Neural cell (in vitro differentiated cells): Measurements from ENCODE around the gene ITGA2B. TPM values are rescaled to one million over a fixed set of nuclear protein-coding genes. Genes with fewer than 3 reads are reported as not detected.

Experiments
- H2AFZ ChIP-seq: fragments of 200-600, 300-800 bp; sonication (generic), shearing (Covaris generic); 2 replicates; pipeline ENCODE4 v1.6.0; 2014; ENCODE audit warnings: low read depth, mild to moderate bottlenecking, antibody characterized with exemption, low read length, moderate library complexity
- H3F3A ChIP-seq: fragments of 200-600 bp; shearing (Covaris generic); 2 replicates; pipeline ENCODE4 v1.6.1; 2016; ENCODE audit warnings: mild to moderate bottlenecking, moderate library complexity, mixed read lengths, antibody characterized with exemption, low read length; ENCODE audit not compliant: insufficient read depth, poor library complexity, severe bottlenecking
- H3K27ac ChIP-seq: fragments of 200-600, 300-800 bp; sonication (generic), shearing (Covaris generic); 2 replicates; pipeline ENCODE4 v1.5.1; 2014; ENCODE audit warnings: mild to moderate bottlenecking, low read length, moderate library complexity
- H3K27me3 ChIP-seq: fragments of 300-800, 200-600 bp; sonication (generic), shearing (Covaris generic); 2 replicates; pipeline ENCODE4 v1.6.0; 2014; ENCODE audit warnings: mild to moderate bottlenecking, low read depth, low read length, moderate library complexity; ENCODE audit not compliant: insufficient read depth
- H3K36me3 ChIP-seq: fragments of 300-800, 200-600 bp; sonication (generic), shearing (Covaris generic); 2 replicates; pipeline ENCODE4 v1.5.1; 2014; ENCODE audit warnings: mild to moderate bottlenecking, antibody characterized with exemption, low read length, moderate library complexity; ENCODE audit not compliant: insufficient read depth
- H3K4me2 ChIP-seq: fragments of 300-800, 200-600 bp; sonication (generic), shearing (Covaris generic); 2 replicates; pipeline ENCODE4 v1.6.0; 2014; ENCODE audit warnings: mild to moderate bottlenecking, low read length
- H3K4me3 ChIP-seq: fragments of 300-800, 200-600 bp; sonication (generic), shearing (Covaris generic); 2 replicates; pipeline ENCODE4 v1.5.1; 2014; ENCODE audit warnings: mild to moderate bottlenecking, low read length, moderate library complexity
- H3K79me2 ChIP-seq: fragments of 200-600 bp; shearing (Covaris generic); replicated peaks from 2 replicates; pipeline ENCODE4 v1.6.0; 2014; ENCODE audit warnings: mild to moderate bottlenecking, low read length, moderate library complexity; ENCODE audit not compliant: insufficient read depth
- H3K9ac ChIP-seq: fragments of 300-800, 200-600 bp; sonication (generic), shearing (Covaris generic); 2 replicates; pipeline ENCODE4 v1.6.1; 2016; ENCODE audit warnings: mild to moderate bottlenecking, low read length, mixed read lengths
- H3K9me2 ChIP-seq: fragments of 200-600 bp; shearing (Covaris generic); 2 replicates; pipeline ENCODE4 v1.6.1; 2016; ENCODE audit warnings: mild to moderate bottlenecking, low read length, mixed read lengths; ENCODE audit not compliant: insufficient read depth
- H3K9me3 ChIP-seq: fragments of 200-600, 300-800 bp; sonication (generic), shearing (Covaris generic); 2 replicates; pipeline ENCODE4 v1.6.1; 2016; ENCODE audit warnings: mild to moderate bottlenecking, mixed run types, low read length, moderate library complexity, mixed read lengths
- H4K20me1 ChIP-seq: fragments of 200-600 bp; shearing (Covaris generic); 2 replicates; pipeline ENCODE4 v1.6.1; 2016; ENCODE audit warnings: mild to moderate bottlenecking, mixed run types; ENCODE audit not compliant: insufficient read depth
- EP300 ChIP-seq: fragments of 450-650 bp; conservative IDR thresholded peaks from 2 replicates; pipeline ENCODE4 v1.6.1; 2014; ENCODE audit warnings: antibody characterized with exemption, mild to moderate bottlenecking, moderate library complexity; ENCODE audit not compliant: poor library complexity, severe bottlenecking
- EZH2 ChIP-seq: fragments of 200-600, 300-800 bp; shearing (Covaris generic), sonication (generic); IDR thresholded peaks from 2 replicates; pipeline ENCODE4 v1.6.1; 2014; ENCODE audit warnings: antibody characterized with exemption, low read length, borderline replicate concordance, mild to moderate bottlenecking; ENCODE audit not compliant: insufficient read depth, poor library complexity, severe bottlenecking
- MXI1 ChIP-seq: fragments of 450-650 bp; conservative IDR thresholded peaks from 2 replicates; pipeline ENCODE4 v1.6.1; 2014; ENCODE audit warnings: antibody characterized with exemption, mild to moderate bottlenecking; ENCODE audit not compliant: poor library complexity, severe bottlenecking
- POLR2AphosphoS5 ChIP-seq: IDR thresholded peaks from 2 replicates; pipeline ENCODE4 v1.6.1; 2012
- RAD21 ChIP-seq: fragments of 450-650 bp; conservative IDR thresholded peaks from 2 replicates; pipeline ENCODE4 v1.6.1; 2014; ENCODE audit warnings: antibody characterized with exemption, mild to moderate bottlenecking, moderate library complexity
- REST ChIP-seq: IDR thresholded peaks from 2 replicates; pipeline ENCODE4 v1.6.1; 2012; ENCODE audit warnings: borderline replicate concordance
- SMC3 ChIP-seq: fragments of 450-650 bp; conservative IDR thresholded peaks from 2 replicates; pipeline ENCODE4 v1.6.1; 2014; ENCODE audit warnings: antibody characterized with exemption, mild to moderate bottlenecking, moderate library complexity; ENCODE audit not compliant: poor library complexity
- TAF1 ChIP-seq: IDR thresholded peaks from 2 replicates; pipeline ENCODE4 v1.6.1; 2012; ENCODE audit warnings: low read depth
- polyA plus RNA-seq: library from polyadenylated mRNA; depleted of rRNA; stranded (reverse); fragments of >200 nt; gene quantifications from 2 replicates; pipeline ENCODE4 v1.2.3, GENCODE V29; 2014
- TF ChIP-seq, protein P1 (sequence below): fragments of 450-650 bp; IDR thresholded peaks from 2 replicates; pipeline ENCODE4 v1.5.1; 2014; ENCODE audit warnings: antibody characterized with exemption, mild to moderate bottlenecking, moderate library complexity; ENCODE audit not compliant: poor library complexity, severe bottlenecking

Gene ITGA2B
- polyA plus RNA-seq, 1 donor from 2014 or later = 3.1 TPM

DNA sequence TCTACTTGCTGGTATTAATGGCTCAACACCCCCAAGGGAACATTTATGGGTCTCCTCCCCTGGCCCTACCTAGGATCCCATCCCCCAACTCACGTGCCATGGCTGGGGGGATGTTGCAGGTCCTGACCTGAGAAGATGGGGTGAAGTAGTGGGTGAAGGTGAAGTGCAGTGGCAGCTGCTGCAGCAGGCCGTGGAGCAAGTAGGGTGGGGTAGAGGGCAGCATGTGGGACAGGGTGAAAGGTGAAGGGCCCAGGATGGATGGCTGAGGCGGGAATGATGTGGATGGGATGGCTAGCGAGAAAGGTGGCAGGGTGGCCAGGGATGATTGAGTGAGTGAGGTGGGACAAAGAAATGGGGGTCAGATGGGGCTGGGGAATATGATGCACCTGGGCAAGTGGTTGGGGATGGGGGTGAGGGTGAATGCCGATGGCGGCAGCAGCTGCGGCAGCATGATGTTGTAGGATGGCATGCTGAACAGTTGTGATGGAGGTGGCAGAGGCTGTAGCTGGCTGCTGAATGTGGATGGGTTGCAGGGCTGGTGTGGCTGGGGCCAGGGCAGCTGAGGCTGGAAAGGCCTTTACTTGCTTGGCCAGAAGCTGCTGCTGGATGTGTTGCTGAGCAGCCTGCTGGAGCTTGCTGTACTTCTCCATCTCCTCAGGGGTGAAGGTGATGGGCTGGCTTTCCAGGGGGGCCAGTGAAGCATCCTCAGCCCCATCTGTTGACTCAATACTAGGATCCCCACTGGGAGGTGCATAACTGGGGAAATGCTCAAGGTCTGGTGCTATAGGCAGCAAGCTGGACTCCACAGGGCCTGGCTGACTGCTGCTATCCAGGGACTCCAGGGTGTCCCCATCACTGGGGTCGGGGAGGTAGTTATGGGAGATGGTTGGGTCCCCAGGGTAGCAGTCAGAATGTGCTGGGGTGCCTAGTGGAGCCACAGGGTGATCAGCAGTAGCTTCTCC is 8.3 kb upstream of the ITGA2B start:
- H4K20me1 ChIP-seq = no peaks in the 10 kb centered on the region
- H2AFZ ChIP-seq = no peak overlapping the region
- no peak overlapping the region for H3K27ac ChIP-seq
- no peak overlapping the region for H3K9ac ChIP-seq
- no peaks in the 10 kb centered on the region for H3K27me3 ChIP-seq
- TF ChIP-seq RAD21 = no peak
- TF ChIP-seq EZH2 = no peak
- no peak for TF ChIP-seq REST
- no peak for TF ChIP-seq MXI1
- TF ChIP-seq TAF1 = no peak
- no peak for TF ChIP-seq POLR2AphosphoS5
- no peak for TF ChIP-seq SMC3
- TF ChIP-seq, protein P1, sequence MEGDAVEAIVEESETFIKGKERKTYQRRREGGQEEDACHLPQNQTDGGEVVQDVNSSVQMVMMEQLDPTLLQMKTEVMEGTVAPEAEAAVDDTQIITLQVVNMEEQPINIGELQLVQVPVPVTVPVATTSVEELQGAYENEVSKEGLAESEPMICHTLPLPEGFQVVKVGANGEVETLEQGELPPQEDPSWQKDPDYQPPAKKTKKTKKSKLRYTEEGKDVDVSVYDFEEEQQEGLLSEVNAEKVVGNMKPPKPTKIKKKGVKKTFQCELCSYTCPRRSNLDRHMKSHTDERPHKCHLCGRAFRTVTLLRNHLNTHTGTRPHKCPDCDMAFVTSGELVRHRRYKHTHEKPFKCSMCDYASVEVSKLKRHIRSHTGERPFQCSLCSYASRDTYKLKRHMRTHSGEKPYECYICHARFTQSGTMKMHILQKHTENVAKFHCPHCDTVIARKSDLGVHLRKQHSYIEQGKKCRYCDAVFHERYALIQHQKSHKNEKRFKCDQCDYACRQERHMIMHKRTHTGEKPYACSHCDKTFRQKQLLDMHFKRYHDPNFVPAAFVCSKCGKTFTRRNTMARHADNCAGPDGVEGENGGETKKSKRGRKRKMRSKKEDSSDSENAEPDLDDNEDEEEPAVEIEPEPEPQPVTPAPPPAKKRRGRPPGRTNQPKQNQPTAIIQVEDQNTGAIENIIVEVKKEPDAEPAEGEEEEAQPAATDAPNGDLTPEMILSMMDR = no peak
- TF ChIP-seq EP300 = no peak
- no peak overlapping the region for H3K4me3 ChIP-seq
- H3K36me3 ChIP-seq = no peaks in the 10 kb centered on the region
- H3K4me2 ChIP-seq = no peak overlapping the region
- no peaks in the 10 kb centered on the region for H3K79me2 ChIP-seq
- H3K9me2 ChIP-seq = no peaks in the 10 kb centered on the region
- H3F3A ChIP-seq = no peaks in the 10 kb centered on the region
- H3K9me3 ChIP-seq = no peaks in the 10 kb centered on the region

- H3K27me3 ChIP-seq = no peaks in the 10 kb centered on the region
- no peaks in the 10 kb centered on the region for H3K79me2 ChIP-seq
- H3K9me3 ChIP-seq = no peaks in the 10 kb centered on the region
- no peaks in the 10 kb centered on the region for H3K36me3 ChIP-seq
- H3K4me2 ChIP-seq = no peak overlapping the region
- no peaks in the 10 kb centered on the region for H3K9me2 ChIP-seq
- TF ChIP-seq, protein P1 = no peak
- TF ChIP-seq SMC3 = no peak
- no peak for TF ChIP-seq REST
- no peak for TF ChIP-seq RAD21
- TF ChIP-seq MXI1 = no peak
- no peak for TF ChIP-seq TAF1
- H4K20me1 ChIP-seq = no peaks in the 10 kb centered on the region
- no peak overlapping the region for H2AFZ ChIP-seq
- H3K27ac ChIP-seq = no peak overlapping the region
- H3K9ac ChIP-seq = no peak overlapping the region
- no peak overlapping the region for H3K4me3 ChIP-seq
- no peaks in the 10 kb centered on the region for H3F3A ChIP-seq
Observed at GRCh38 chr17:44396946-44397345, 7.5 kb upstream of the ITGA2B start.
